GM03348 (cell line): ENCODE data around the gene NPAS3.

Experiments
- DNase-seq: peaks from one replicate; pipeline ENCODE4 v3.0.0; 2012; ENCODE audit warnings: low spot score

The NPAS3 gene

GRCh38 chr14:33764876-33765650, 826.4 kb downstream of the NPAS3 start:
- no peak for DNase-seq

- peak; percentile 23 for DNase-seq
These were observed 829.1 kb downstream of the NPAS3 start for GRCh38 chr14:33767586-33768457.

GRCh38 chr14:33768458-33768830, 829.8 kb downstream of the NPAS3 start:
- DNase-seq: no peak

GRCh38 chr14:33773205-33774030, 834.7 kb downstream of the NPAS3 start:
- no peak for DNase-seq

- DNase-seq: no peak
These were observed 835.5 kb downstream of the NPAS3 start for GRCh38 chr14:33774161-33774560.

- DNase-seq: no peak
These were observed 836.2 kb downstream of the NPAS3 start for GRCh38 chr14:33774723-33775470.

GRCh38 chr14:33776871-33777270, 838.2 kb downstream of the NPAS3 start:
- DNase-seq: no peak

GRCh38 chr14:33777681-33778080, 839.0 kb downstream of the NPAS3 start:
- no peak for DNase-seq

- DNase-seq: no peak
These were observed 841.4 kb downstream of the NPAS3 start for GRCh38 chr14:33780035-33780434.

GRCh38 chr14:33781236-33781635, 842.6 kb downstream of the NPAS3 start:
- DNase-seq: no peak

GRCh38 chr14:33782923-33783322, 844.2 kb downstream of the NPAS3 start:
- no peak for DNase-seq

- no peak for DNase-seq
These were observed 847.6 kb downstream of the NPAS3 start for GRCh38 chr14:33786091-33786825.

GRCh38 chr14:33788161-33788560, 849.5 kb downstream of the NPAS3 start:
- no peak for DNase-seq

- DNase-seq: no peak
These were observed 852.3 kb downstream of the NPAS3 start for GRCh38 chr14:33790996-33791395.

GRCh38 chr14:33792009-33792719, 853.5 kb downstream of the NPAS3 start:
- no peak for DNase-seq

GRCh38 chr14:33792720-33793368, 854.2 kb downstream of the NPAS3 start:
- DNase-seq: peak; percentile 88

- no peak for DNase-seq
These were observed 854.9 kb downstream of the NPAS3 start for GRCh38 chr14:33793398-33794110.

- DNase-seq: peak; percentile 12
These were observed 856.2 kb downstream of the NPAS3 start for GRCh38 chr14:33794791-33795305.

GRCh38 chr14:33796356-33796755, 857.7 kb downstream of the NPAS3 start:
- DNase-seq: peak; percentile 22
